CD4-positive, alpha-beta T cell treated with Interferon gamma for 1 hour (primary cell): ENCODE results near the gene WNT9B.

Experiments
- DNase-seq: peaks from one replicate; pipeline ENCODE4 v3.0.0-alpha.2; 2020

Gene WNT9B

DNA sequence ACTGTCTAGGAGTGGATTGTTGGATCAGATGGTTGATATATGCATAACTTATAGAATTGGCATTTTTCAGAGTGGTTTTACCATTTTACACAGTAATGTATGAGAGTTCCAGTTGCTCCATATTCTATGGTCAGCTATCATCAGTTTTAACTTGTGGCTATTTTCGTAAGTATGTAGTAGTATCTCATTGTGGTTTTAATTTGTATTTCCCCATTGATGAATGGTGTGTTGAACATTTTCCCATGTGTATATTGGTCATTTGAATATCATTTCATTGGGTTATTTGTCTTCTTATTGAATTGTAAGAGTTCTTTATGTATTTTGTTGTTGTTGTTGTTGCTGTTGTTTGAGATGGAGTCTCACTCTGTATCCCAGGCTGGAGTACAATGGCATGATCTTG lies 6.2 kb downstream of the WNT9B start:
- DNase-seq = no peak

DNA sequence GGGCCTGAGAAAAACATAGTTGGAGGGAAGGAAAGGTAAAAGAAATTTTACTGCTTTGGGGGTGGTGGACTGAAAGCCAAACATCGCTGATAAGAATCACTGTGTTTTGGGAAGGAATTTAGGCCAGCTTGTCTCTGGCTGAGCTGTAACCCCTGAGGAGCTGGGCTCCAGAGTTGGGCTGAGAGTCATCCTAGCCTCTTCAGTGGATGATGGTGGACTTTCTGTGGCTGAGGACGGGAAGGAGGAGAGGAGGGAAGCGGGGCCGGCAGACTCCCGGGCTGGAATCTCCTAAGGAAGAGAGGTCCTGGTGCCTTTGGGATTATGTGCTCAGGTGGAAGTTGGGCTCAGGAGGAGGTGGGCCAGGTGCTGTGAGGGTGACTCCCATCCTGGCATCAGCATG lies 8.6 kb downstream of the WNT9B start:
- no peak for DNase-seq

DNA sequence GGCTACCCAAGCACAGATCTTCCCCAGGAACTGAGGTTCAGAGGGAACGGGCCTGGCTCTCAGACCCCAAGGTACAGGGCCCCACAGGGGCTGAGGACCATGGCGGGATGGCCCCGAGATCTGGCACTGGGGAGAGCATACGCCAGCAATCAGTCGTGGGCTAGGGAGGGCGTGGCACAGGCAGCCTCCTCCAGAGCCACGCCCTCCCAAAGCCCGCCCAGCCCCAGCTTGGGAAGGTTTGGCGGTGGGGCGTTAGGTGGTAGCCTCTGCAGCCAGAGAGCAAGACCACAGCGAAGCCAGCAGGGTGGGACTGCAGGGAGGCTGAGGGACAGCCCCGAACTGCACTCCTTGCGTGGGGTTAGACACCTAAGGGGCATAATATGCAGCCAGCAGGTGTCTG lies 11.6 kb downstream of the WNT9B start:
- DNase-seq = no peak

DNA sequence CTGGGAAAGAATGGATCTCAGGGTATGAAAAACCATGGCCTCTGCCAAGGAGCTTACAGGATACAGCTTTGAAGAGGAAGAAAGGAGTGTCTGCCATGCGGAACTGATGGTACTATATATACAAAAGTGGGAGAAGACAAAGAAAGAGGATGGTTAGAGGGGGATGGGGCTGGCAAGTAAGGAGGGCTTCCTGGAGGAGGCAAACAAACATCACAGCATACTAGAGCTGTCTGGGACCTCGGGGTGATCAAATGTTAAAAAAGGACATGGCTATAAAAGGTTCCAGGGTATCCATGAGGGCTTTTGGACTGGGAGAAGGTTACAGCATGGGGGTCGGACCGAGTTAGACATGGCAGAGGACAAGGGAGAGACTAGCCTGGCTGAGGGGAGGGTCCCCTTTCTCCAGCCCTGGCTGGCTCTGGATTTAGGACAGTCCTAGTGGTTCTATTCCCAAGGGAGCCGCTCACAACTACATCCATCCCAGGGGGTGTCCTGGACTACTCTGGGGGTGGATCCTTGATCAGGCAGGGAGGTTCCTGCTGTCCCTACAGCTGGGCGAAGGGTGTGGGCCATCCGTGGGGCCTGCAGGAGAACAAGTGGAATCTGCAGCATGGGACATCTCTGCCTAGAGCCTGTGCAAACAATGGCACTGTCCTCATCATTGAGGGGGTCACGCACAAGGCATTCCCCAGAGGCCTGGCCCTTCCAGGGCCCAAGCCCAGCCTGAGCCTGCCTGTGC lies 12.2 kb downstream of the WNT9B start:
- DNase-seq = no peak

DNA sequence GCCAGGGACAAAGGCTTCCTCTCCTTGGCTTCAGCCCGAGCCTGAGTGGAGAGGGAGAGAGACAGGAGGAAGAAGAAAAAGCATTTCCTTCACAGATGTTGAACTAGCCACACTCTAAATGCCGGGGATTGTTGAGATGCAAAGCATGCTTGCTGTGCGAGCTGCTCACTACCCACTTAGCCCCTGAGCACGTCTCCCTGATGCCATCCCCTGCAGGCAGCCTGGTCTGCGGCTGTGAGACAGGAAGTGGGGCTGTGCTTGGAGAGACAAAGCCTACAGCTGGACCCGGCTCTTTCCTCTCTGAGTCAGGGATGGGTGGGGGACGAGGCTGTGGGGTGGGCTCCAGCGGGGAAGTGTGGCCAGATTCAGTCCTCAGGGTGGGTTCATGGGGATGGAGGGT lies 13.7 kb downstream of the WNT9B start:
- no peak for DNase-seq

DNA sequence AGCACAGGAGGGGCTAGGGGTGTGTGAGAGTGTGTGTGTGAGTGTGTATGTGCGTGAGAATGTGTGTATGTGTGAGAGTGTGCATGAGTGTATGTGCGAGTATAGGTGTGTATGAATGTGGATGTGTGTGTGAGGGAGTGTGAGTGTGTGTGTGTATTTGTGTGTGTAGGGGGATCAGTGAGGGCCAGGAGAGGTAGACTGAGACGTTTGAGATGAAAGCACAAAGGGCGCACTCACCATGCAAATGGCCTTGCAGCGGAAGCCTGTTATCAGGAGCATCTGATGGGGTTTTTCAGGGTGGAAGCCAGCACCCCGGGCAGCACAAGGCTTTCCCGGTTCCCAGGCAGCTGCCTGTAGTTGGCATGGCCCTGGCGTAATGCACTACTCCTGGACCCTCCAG lies 14.9 kb downstream of the WNT9B start:
- no peak for DNase-seq

DNA sequence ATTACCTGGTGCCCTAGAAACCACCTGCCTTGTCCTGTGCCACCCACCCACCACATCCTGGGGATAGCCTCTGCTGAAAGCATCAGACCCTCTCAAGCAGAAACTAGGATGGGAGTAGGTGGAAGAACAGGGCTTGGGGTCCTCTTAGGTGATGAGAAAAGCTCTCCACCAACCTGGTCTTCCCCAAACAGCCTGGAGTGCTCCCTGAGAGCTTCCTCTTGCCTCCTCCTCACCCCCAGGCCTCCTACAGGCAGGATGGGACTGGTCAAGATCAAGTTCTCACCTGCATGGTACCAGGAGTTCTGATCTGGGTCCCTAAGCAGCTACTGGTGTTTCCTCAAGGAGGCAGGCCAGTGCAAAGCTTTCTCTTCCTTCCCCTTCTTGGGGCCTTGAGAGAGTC lies 15.4 kb downstream of the WNT9B start:
- no peak for DNase-seq

DNA sequence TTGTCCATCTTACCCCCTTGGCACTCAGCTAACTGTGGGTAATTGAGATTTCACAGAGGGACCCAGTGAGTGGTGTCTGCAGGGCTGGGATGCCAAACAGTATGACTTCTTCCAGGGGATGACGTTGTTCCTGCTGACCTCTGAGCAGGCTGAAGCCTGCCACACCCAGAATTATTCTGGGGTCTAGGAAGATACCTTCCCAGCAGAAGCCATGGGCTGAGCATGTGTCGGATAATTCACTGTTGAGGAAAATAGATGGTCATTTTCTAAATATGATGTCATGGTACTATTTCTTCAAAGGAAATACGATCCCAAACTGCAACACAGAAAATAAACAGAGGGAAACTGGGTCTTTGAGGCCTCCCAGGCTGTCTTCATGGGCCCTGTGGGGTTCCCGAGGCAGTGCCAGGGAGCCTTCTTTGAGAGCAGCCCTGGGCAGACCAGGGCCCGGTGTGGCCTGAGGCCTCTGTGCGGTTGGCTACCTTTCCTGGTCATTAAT lies 17.4 kb downstream of the WNT9B start:
- no peak for DNase-seq

DNA sequence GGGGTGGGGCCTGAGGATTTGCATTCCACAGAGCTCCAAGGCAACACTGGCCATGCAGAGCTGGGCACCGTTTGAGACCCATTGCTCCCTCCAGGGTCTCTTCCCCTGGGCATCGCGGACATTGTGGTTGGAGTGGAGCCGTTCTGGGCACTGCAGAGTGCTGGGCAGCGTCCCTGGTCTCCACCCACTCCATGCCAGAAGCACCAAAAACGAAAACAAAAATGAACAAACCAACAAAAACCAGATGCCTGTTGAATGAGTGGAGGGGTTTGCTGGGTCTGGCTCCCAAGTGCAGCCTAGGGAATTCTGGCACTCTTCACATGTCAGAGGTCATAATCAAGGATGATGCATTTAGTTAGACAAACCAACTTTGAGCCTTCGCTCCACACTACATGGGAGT lies 17.9 kb downstream of the WNT9B start:
- no peak for DNase-seq

DNA sequence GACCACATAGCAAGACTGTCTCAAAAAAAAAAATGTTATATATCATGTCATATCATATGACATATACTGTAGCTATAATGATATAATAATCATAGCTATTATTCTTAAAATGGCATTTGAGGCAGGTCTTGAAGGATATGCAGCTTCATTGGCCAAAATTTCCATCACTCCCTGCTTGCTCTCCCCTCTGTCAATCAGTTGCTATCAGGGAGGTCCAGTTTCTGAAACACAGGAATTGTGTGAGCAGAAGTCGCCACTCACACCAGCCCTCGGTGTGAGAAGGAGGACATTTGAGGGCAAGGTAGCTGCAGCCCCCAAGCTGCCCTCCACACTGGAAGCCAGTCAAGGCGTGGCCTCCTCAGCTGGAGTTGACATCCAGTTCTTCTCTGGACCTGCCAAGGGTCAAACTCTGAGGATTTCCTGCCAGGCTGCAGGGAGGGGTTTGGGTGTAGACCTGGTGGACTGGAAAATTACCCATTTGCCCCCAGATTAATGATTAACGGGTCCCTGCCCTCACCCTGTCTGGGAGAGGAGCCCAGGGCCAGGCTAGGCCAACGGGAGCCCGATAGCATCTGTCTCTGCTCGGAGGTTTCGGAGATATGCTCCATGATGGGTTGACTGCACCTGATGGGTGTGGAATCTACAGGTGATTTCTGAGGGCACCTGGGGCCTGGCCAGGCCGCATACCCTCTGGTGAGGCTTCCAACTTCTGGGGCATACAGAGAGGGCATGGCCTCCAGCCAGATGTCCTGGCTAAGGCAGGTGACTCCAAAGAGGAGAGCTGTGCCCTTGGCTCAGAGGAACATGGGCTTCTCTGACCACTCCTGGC lies 18.8 kb downstream of the WNT9B start:
- DNase-seq = no peak

DNA sequence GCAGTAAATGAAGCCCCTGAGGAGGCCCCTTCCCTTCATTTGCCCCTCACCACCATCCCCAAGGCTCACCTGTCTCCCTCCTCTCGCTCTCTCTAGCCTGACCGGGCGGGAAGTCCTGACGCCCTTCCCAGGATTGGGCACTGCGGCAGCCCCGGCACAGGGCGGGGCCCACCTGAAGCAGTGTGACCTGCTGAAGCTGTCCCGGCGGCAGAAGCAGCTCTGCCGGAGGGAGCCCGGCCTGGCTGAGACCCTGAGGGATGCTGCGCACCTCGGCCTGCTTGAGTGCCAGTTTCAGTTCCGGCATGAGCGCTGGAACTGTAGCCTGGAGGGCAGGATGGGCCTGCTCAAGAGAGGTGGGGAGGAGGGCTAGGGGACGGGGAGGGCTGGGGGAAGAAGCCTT lies 21.0 kb downstream of the WNT9B start:
- no peak for DNase-seq

DNA sequence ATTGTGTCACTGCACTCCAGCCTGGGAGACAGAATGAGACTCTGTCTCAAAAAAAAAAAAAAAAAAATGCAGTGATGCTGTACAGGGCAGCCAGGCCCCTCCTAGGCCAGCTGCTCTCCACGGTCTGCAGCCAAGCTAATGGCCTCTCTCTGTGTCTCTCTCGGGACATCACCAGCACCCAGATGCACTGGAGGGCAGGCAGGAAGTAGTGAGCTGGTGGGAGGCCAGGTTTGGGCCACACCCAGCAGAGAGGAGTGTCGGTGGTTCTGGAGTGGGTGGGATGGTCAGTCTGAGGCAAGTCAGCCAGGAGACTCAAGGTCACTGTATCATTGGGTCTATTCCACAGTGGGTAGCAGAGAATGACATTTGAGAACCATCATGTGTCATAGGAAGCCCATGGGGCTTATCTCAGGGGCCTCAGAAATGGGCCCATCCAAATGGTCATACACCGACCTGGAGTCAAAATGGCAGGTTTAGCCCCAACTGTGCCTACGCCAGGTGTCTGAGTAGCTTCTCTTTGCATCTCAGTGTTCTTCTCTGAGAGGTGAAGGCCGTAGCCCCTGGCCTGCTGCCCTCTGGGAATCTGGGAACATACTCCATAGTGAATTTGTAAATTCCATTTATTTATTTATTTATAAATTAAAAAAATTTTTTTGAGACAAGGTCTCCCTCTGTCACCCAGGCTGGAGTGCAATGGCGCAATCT lies 22.7 kb downstream of the WNT9B start:
- no peak for DNase-seq

DNA sequence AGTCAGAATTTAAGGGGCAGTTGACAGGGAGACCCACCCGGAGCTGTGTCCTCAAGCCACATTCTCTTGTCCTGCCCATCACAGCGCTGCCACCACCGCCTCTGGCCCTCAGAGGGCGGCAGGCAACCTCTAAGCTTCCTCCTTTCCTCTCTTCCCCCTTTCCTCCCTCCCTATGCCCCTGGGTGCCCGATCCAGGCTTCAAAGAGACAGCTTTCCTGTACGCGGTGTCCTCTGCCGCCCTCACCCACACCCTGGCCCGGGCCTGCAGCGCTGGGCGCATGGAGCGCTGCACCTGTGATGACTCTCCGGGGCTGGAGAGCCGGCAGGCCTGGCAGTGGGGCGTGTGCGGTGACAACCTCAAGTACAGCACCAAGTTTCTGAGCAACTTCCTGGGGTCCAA lies 23.5 kb downstream of the WNT9B start:
- no peak for DNase-seq

DNA sequence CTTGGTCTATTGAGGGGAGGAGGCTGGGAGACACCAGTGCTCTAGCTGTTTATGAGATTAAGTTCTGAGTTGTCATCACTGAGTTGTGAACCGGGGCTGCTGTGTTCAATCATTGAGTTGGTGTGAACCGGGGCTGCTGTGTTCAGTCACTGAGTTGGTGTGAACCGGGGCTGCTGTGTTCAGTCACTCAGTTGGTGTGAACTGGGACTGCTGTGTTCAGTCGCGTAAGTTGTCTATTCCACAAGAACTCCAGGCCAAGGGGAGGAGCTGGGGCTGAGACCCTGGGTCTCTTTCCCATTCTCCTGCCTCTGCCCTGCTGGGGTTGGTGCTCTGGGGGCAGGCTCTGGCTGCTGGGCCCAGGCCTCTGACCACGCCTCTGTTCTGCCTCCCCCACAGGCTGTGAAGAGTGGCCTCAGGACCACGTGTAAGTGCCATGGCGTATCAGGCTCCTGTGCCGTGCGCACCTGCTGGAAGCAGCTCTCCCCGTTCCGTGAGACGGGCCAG lies 24.5 kb downstream of the WNT9B start:
- DNase-seq = no peak

DNA sequence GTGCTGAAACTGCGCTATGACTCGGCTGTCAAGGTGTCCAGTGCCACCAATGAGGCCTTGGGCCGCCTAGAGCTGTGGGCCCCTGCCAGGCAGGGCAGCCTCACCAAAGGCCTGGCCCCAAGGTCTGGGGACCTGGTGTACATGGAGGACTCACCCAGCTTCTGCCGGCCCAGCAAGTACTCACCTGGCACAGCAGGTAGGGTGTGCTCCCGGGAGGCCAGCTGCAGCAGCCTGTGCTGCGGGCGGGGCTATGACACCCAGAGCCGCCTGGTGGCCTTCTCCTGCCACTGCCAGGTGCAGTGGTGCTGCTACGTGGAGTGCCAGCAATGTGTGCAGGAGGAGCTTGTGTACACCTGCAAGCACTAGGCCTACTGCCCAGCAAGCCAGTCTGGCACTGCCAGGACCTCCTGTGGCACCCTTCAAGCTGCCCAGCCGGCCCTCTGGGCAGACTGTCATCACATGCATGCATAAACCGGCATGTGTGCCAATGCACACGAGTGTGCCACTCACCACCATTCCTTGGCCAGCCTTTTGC lies 25.0 kb downstream of the WNT9B start:
- no peak for DNase-seq

DNA sequence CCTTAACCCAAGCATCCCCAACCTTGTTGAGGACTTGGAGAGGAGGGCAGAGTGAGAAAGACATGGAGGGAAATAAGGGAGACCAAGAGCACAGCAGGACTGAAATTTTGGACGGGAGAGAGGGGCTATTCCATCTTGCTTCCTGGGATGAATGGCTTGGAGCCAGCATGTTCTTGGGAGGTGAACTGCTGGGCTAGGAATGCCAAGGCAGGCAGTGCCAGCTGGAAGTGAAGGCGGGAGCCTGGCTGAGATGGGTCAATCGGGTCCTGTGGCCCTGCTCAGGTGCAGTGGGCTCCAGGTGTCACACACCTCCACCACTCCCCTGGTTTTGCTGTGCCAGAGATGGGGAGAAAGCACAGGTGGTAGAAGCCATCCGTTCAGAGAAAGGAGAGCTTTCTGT lies 25.5 kb downstream of the WNT9B start:
- no peak for DNase-seq

DNA sequence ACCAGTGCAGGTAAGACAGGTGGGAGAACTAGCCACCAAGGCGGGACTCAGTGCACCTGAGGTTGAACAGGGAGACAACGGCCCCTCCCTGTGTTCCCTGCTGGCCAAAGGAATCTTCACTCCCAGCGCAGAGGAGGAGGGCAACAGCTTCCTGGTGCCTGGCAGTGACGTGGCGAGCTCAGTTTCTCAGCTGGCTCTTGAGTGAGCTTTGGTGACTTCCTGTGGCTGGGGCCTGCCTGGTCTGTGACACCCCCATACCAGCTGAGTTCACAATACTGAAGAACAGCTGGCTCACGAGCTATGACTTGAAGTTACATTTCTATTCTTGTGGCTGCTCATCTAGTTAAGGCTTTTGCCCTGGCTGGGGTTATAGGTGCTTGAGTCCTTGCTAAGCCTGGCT lies 26.1 kb downstream of the WNT9B start:
- DNase-seq = no peak

DNA sequence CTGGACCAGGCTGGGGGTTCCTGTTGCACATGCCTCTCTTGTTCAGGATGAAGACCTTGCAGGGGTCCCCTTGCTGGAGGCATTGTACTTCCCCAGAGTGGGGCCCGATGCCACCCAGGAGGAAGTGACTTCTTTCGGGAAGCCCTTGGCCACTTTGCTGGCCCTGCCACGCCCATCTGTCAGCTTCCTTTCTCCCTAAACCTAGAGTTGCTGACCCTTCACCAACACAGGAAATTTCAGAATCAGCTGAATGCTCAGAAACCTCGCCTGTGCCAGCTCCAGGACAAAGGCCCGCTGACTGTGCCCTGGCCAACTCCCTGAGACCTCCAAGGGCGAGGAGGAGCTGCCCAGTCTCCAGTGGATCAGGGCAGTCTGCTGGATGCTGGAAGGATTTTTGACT lies 26.7 kb downstream of the WNT9B start:
- no peak for DNase-seq

DNA sequence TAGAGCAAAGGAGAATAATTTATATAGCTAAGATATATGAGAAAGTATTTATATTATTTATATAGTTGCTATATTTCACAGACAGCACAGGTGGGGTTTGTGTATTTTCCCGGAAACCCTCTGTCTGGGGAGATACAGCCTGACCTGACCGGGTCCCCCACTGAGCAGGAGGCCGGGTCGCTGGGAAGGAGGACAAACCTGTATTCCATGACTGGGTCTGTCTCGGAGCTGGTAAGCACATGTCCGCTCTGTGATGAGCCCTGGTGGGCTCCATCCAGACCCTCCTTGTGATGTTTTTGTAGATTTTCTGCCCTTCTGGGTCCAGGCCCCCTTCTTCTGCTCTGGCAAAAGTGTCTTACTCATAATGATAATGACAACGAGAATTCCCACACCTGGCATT lies 27.7 kb downstream of the WNT9B start:
- DNase-seq = no peak

DNA sequence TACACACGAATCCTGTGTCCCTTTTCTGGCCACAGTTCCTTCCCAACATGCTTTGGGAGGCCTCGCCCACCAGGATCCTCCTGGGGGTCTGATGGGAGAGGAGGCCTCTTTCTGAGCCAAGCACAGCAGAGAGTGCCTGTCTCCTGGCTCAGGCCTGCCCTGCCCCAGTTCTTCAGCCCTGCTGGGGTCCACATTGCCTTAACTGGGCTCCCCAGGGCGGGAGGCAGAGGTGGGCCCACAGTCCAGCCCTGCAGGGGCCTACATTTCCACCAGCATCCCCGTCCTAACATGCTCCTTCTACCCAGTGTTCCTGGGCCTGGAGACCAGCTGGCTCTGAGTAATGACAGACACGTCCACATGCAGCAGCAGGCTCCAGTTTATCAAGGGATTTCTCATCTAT lies 29.6 kb downstream of the WNT9B start:
- no peak for DNase-seq

DNA sequence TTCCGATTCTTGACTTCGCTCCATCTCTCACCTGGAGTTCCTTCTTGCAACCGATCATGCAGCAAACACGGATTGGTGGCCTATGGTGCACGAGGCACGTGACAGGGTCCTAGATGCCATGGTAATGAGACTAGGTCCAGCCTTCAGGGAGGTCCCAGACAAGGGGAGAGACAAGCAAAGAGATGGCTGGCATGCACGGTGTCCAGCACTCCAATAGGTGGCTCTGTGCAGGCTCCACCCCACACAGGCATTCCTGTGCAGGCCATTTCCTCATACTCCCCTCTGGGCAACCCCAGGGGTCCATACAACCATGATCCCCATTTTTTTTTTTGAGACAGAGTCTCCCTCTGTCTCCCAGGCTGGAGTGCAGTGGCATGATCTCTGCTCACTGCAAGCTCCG lies 31.3 kb downstream of the WNT9B start:
- no peak for DNase-seq

DNA sequence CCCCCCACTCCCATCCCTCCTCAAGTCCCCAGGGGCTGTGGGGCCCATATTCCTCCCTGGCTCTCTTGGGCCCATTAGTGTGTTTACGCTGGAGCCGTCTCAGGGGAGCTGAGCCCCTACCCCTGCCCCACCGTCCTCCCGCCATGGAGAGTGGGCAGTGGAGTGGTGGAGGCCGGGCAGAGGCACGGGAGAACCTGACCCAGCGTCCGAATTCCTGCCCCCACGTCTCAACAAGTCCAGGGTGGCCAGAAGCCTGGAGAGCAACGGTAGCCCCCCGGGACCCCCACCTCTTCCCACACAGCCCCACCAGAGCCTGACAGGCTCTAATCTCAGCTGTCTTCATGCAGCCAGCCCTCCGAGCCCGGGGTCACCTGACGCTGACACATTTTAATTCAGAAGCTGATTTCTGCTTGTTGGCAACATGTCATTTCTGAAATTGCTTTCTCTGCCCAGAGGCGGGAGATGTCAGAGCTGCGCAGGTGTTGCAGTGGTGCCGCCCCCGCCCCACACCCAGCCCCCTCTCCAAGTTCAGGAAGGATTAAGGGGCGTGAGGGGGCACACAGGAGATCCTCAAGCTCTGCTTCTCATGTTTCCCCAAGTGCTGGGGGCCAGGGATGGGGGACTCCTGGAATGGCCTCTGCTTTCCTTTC lies 32.6 kb downstream of the WNT9B start:
- no peak for DNase-seq

DNA sequence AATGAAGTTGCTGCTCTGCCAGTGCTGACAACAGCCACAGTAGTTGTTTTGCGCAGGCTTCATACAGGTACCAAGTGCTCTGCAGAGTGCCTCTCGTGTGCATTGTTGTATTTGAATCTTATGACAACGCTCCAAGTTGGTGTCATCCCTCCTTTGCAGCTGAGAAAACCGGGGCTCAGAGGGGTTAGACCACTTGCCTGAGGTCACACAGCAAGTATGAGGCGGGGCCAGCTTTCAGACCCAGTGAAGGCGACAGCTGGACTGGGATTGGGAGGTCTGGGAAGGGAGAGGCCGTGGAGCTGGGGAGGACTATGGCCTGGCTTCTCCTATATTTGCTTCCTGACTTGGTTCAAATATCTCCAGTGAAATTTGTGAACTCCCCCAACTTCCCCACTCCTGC lies 33.2 kb downstream of the WNT9B start:
- DNase-seq = no peak
